Activated T-helper 1 cell treated with anti-CD3 and anti-CD28 coated beads, Interleukin-2, amount 50 U/mL, for 16 hours (primary cell): ENCODE results near the gene C1orf167.

Source experiments
- DNase-seq, 2 donors: peaks; one replicate each; pipeline ENCODE4 v3.0.0-alpha.2; 2020; ENCODE audit warnings: low read depth in 1 of 2, low spot score in 1 of 2

The C1orf167 gene

DNA sequence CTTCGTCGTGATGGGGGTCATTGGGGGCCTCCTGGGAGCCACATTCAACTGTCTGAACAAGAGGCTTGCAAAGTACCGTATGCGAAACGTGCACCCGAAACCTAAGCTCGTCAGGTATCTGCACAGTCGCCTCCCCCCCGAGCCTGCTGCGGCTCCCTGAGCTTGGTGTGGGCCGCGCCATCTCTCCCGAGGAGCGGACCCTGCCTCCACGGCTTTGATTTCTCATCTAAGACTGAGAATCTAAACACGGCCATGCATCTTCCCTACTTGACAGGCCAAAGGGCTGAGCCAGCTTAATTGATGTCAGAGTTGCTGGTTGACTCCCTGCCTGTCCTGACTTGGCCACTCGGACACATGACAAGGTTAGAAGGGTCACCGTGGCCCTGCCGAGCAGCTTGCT, 66.5 kb downstream of the C1orf167 start:
- DNase-seq, result no peak

GRCh38 chr1:11831945-11832725, 70.1 kb downstream of the C1orf167 start:
- no peak for DNase-seq

DNA sequence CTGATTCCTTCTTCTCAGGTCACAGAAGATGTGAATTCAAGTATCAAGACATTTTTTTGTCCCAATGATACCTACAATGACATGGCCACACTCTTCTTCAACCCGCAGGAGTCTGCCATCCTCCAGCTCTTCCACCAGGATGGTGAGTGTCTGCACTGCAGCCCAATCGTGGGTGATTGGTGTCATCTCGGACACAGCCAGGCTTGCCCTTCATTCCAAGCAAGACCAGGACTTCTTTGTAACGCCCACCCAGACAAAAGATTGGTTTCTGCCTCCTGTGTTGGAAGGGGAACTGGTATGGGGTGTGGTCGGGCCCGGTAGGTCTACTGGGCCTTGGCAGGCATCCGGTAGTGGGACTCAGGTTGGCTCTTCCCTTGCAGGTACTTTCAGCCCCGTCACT, 71.5 kb downstream of the C1orf167 start:
- no peak for DNase-seq

GRCh38 chr1:11833900-11834299, 71.9 kb downstream of the C1orf167 start:
- DNase-seq, result no peak

DNA sequence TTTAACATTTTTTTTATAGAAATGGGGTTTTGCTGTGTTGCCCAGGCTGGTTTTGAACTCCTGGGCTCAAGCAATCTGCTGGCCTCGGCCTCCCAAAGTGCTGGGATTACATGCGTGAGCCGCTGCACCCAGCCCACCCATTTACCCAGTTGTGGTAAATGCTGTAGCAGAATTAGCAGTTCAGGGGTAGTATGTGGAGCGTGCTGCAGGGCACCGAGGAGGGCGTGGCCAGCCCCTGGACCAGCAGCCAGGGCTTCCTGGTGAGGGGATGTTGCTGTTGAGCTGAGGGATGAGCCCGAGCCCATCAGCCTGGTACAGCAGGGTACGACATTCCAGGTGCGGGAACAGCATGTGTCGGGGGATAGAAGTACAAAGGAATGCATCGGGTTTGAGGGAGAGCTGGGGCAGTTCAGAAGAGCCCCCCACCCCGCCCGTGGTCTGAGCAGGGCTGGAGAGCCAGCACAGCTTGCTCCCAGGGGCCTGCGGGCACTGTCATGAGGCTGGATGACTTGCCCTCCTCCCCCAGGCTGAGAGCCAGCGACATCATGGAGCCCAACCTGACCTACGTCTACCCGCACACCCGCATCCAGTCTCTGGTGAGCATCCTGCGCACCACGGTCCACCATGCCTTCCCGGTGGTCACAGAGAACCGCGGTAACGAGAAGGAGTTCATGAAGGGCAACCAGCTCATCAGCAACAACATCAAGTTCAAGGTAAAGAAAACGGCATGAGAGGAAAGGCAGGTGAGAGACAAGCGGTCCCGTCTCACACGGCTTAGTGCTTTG, 73.6 kb downstream of the C1orf167 start:
- no peak for DNase-seq

DNA sequence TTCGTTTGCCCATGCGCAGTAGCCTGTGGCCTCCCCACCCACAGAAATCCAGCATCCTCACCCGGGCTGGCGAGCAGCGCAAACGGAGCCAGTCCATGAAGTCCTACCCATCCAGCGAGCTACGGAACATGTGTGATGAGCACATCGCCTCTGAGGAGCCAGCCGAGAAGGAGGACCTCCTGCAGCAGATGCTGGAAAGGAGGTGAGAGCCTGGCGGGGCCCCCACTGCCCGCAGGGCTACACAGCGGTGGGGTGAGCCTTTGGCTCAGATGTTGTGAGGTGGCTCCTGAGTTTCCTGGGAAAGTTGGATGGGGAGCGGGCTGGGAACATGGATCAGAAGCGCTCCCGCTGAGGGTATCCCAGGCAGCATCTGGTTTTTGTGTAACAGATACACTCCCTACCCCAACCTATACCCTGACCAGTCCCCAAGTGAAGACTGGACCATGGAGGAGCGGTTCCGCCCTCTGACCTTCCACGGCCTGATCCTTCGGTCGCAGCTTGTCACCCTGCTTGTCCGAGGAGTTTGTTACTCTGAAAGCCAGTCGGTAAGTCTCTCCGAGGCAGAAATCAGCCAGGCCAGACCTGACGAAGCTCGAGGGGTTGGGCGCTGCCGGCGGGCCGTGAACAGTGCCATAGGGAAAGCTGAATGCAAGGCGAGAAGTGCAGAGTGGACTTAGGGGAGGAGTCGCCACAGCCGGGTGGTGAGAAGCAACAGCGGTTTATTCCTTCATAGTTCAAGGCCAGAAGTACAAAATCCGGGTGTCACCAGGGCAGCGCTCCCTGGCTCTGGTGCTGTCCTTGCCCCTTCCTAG, 75.2 kb downstream of the C1orf167 start:
- no peak for DNase-seq

DNA sequence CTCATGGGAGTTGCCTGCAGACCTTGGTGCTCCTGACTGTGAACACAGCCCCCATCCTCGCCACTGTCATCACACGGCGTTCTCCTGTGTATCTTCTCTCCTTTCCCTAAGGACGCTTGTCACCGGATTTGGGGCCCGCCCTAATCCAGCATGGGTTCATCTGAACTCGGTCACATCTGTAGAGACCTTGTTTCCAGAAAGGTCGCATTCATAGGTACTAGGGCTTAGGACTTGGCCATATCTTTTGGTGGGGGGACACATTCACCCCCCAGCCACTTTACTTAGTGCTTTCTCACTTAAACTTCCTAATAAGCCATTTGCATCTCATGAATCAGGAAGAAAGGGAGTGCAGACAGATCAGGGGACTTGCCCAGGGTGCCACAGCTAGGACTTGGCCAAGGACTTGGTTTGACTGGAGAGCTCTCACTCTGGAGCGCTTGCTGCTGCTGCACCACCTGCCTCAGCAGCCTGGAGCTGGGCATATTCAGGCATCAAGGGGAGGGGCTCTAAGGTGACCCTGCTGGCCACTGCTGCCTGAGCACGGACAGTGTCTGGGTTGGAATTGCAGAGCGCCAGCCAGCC, 75.9 kb downstream of the C1orf167 start:
- DNase-seq, result no peak

GRCh38 chr1:11838349-11839272, 76.6 kb downstream of the C1orf167 start:
- peak; percentile 54 to 58 for DNase-seq
